Stimulated activated CD8-positive, alpha-beta memory T cell treated with anti-CD3 and anti-CD28 coated beads, Interleukin-7, amount 100 ng/mL, for 1 hour (primary cell): ENCODE measurements around the gene SRR.
"Not testable (repeated sequence)": the region's sequence is repeated elsewhere in the genome, so short reads cannot be mapped to it uniquely, and the experiment has no call there.

Experiments
- DNase-seq, 2 donors: peaks; one replicate each; pipeline ENCODE4 v3.0.0-alpha.2; 2020; ENCODE audit warnings: low read depth in 2 of 2

SRR gene, protein sequence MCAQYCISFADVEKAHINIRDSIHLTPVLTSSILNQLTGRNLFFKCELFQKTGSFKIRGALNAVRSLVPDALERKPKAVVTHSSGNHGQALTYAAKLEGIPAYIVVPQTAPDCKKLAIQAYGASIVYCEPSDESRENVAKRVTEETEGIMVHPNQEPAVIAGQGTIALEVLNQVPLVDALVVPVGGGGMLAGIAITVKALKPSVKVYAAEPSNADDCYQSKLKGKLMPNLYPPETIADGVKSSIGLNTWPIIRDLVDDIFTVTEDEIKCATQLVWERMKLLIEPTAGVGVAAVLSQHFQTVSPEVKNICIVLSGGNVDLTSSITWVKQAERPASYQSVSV

DNA sequence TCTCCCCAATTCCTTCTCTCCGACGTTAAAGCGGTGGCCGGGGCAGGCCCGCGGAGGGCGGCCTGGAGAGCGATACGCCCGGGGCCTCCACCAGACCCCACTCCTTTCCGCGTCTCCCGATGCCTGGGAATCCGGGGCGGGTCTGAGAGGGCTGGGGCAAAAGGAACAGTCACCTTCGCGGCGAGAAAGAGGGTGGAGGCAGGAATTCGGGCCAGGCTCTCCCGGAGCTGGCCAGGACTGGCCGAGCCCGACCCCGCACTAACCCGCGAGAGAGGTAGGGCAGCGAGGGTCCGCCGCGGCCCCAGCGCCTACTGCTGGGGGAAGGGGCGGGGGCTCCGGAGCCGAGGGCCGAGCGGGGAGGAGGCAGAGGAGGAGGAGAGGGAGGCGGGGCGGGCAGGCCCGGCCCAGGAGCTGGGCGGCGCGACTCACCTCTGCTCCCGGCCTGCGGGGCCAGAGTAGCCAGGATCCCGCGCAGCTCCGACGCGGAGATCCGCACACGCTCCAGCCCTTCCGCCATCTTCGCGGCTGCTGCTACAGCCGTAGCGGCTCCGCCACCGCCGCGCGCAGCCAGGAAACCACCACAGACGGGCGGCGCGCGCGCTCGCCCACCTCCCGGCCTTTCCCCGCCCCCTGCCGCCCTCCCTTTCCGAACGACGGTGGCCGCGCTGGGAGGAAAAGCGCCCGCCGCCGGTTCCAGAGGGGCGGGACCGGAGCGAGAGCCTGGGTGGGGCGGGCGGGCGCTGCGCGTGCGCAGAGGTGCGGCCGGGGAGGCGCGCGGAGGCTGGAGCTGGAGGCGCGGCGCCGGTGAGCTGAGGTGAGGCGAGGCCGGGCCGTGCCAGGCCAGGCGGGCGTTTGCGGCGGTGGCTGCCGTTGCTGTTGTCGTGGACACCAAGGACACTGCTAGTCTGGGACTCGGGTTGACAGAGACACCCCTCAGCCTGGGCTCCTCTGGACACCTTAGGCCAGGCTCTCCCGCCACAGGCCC is at the start of gene SRR, which contains the start of gene SMG6:
Gene SRR, plus strand, starts transcription at position 747 of the 985 bp plus-strand sequence. CDS start 11,611 bp downstream, outside the sequence.
Gene SMG6, minus strand, starts transcription at position 582 of the 985 bp plus-strand sequence. Its CDS starts 65 bp downstream, at position 517.
- DNase-seq, result peak; percentile 88

DNA sequence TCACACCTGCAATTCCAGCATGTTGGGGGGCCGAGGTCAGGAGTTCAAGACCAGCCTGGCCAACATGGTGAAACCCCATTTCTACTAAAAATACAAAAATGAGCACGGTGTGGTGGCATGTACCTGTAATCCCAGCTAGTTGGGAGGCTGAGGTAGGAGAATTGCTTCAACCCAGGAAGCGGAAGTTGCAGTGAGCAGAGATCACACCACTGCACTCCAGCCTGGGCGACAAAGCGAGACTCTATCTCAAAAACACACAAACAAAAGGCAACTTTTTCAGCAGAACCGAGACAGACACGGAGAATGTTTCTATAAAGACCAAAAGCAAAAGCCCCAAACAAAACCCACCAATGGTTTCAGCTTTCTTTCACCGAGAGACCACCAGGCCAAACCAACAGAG is 44.9 kb upstream of the SRR start:
- not testable (repeated sequence) for DNase-seq

DNA sequence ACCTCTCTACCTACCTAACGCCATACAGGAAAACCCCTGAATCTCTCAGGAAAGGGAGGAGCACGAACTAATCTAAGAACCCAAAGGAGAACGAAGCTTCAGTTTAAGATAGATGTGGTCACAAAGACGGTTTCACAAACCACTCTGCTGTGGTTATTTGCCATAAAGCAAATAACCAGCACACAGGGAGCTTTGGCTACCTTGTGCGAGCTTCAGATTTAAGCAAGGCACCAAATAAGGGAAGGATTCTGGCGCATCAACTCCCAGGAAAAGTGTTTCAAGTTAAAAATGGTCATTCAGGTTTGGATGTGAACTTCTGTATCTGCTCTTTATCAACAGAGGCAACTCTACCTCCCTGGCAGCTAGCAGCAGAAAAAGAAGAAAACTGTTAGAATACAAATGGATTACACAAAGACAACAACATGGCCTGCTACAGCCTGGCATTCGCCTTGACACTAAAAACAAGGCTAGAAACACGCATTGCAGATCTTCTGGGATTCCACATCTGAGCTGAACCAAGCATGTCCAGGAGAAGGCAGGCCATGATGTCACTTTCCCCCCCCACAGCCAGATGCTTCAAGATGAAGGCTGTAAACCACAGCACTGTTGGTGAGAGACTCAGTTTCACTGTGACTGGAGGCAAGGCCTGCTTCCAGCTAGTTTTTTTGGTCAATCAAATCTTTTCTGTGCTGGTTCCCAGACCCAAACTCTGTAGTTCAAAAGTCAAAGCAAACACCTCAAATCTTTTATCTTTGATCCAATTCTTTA is 43.8 kb upstream of the SRR start:
- DNase-seq, result peak in 1 of 2 donors; percentile 17

DNA sequence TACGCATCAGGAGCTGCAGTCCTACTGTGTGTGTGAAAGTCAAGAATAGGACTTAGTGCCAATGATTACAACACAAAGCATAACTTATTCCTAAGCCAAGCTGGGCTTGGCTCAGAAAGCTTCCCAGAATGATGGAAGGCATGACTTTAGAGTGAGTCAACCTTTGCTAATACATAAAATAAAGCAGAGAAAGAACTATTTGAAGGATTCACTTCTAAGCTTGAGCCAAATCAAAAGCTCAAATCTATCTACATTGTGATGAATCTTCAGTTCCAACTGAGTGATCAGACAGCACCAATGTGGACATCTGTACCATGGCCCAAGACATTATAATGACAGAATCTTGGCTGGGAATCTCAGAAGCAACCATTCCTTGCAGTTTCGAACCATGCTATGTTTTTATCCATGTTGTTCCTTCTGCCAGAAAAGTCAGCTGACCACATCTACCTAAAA is 41.6 kb upstream of the SRR start:
- no peak for DNase-seq

DNA sequence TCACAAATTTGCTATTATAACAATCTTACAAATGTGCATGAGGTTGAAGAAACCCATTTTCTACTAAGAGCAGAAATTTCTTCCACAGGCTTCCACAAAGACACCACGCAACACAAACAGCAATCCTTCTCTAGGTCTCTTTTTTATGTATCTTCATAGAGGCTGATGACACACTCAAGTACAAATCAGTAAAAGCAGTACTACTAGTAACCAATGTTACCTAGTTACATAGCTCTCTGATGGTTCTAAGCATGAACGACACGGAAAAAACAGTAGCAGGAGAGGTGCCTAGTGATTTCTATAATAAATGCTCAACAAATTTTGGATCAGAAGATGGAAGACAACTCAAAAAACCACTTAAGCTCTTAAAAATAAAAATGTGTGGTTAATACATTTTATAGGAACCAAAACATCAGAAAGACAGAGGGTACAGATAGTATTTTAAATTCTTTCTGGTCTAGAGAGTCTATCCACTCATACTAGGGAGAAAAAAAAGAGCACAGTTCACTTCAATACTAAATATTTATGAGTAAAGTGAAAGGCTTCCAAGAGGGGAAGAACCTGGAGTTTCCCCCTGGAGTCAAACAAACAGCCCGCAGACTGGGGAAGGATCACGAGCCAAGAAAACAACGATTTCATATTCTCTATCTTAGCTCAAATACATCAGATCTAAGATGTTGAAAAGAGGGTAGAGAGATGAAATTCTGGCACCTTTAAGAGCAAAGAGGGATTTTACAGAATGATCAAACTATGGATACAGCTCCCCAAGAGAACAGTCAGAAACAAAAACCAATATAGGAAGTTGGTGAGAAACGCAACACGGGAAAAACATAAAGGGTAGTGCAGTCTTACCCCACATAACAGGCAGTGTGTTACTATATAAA is 40.3 kb upstream of the SRR start:
- DNase-seq, result no peak

DNA sequence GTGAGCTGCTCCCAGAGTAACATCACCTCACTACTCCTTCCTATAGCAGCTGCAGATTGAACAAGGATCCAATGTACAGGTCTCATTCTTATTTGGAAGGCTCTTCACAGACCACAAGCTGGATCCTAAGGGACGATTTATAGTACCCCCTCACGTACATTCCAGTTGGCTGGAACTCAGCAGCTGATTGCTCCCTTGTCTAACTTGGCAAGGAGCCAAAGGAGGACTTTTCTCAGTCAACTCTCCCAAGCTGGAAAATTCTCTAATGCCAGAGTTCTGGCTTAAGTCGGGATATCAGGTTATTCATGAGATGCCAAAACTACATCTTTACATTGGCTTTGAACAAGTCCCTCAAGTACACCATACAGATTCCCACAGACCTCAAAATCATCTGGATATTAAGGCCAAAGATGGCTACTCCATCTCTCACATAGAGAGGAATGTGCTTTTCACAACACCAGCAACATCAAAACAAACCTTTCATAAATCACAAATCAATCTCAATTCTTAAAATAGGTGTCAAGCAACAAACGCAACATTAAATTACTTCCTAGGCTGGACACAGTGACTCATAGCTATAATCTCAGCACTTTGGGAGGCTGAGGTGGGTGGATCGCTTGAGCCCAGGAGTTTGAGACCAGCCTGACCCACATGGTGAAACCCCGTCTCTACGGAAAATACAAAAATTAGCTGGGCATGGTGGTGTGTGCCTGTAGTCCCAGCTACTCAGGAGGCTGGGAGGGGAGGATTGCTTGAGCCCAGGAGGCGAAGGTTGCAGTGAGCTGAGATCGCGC is 39.5 kb upstream of the SRR start:
- no peak for DNase-seq

DNA sequence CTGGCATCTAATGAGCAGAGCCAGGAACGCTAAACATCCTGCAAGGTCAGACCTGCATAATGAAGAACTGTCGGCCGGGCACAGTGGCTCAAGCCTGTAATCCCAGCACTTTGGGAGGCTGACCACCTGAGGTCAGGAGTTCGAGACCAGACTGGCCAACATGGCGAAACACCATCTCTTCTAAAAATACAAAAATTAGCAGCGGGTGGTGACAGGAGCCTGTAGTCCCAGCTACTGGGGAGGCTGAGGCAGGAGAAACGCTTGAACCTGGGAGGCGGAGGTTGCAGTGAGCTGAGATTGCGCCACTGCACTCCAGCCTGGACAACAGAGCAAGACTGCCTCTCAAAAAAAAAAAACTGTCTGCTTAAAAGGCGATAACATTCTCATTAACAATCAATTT is 38.6 kb upstream of the SRR start:
- DNase-seq, result not testable (repeated sequence)

DNA sequence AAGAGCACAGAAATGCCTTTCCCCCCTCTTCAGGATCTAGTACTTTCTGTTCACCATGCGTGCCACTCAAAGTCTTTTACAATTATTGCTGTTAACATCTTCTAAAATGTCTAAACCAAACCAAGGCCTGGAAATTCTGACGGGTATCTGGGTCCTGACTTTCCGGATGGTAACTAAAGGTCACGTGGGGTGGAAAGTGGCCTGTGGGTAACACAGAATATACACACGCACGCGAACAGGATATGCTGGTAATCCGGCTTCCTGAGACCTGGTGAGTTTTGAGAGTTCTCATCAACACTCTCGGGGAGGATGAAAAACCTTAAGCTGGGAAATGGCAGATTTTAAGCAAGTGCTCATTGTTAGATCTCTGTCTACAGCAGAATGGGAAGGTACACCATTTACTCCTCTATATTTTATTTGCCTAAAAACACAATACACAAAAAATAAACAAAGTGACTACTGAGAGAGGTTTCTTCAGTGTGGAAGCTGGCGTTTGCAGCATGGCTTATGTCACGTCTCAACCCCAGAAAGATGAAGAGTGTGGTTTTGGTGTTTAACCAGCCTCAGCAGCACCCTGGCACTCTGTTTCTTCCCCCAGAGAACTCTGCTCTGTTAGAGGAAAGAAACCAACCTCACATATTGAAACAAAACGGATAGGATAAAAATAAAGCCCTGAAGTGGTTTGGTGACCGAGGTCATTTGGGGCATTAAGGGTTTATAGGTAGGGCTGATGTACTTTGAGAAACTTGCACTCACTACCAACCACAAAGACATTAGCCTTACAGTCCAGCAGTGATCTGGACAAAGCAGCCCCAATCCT is 37.5 kb upstream of the SRR start:
- peak; percentile 64 to 74 for DNase-seq

DNA sequence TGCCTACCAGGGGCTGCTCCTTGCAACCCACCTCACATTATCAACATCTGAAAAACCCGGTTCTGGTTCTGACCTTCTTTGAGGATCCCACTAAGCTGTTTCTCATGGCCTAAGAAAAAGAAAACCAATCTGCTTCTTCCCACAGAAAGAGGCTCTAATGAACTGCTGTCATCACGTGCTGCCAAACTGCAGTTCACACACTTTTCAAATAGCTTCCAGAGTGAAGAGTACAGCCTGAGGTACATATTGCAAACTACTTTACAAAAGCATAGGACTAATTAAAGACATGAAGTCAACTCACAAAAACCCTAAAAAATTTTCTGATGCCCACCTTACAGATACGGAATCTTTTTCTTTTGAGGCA is 36.9 kb upstream of the SRR start:
- no peak for DNase-seq

DNA sequence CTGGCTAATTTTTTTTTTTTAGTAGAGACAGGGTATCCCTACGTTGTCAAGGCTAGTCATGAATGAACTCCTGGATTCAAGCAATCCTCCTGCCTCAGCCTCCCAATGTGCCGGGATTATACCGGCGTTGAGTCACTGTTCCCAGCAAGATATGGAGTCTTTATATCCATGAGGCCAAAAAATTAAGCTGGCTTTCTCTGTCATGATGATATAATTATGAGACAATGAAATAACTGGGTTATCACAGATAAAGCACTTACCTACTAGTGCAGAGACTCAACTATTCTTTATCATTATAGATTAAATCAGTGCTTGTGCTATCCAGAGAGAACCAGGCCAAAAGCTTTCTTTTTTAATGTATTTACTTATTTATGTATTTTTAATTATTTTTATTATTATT is 36.4 kb upstream of the SRR start:
- no peak for DNase-seq

DNA sequence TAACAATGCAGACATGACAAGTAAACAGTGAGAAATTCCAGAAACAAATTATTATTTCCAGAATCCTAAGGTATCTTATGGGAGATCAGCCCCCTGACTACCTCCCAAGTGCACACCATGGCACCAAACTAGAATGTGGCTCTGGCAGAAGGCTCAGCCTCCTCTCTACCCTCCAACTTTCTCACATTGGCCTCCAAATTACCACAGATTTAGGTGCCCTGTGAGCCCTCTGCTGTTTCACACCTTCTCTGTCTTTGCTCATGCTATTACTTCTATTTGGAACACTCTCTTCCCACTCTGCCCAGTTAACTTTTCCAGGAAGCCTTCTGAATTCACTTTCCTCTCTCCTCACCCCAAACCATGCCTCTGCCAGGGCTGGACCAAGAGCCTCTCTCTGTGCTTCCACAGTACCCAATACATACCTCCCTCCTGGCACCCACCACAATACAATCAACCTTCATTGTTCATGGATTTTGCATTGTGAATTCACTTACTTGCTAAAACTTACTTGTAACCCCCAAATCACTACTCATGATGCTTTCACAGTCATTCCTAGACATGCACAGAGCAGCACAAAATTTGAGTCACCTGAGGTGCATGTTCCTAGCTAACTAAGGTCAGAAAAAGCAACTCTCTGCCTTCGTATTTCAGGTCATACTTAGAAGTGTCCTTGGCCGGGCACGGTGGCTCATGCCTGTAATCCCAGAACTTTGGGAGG is 31.6 kb upstream of the SRR start:
- DNase-seq, result no peak

DNA sequence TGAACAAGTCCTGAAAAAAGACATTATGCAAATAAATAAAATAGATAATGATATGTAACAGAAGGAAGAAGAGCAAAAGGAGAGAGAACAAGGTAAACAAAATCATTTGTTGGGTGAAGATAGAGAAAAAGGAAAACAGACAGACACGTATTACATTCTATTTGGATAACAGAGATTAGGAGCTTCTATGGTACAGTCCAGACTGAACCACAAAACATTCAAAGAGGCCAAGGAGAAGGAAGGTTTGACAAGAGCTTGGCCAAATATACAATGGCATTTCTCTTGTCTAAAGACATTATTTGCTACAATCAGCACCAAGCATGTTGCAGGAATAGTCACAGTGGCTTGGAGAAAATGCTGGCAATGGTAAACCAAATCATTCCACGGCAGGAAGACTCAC is 29.3 kb upstream of the SRR start:
- DNase-seq, result no peak

DNA sequence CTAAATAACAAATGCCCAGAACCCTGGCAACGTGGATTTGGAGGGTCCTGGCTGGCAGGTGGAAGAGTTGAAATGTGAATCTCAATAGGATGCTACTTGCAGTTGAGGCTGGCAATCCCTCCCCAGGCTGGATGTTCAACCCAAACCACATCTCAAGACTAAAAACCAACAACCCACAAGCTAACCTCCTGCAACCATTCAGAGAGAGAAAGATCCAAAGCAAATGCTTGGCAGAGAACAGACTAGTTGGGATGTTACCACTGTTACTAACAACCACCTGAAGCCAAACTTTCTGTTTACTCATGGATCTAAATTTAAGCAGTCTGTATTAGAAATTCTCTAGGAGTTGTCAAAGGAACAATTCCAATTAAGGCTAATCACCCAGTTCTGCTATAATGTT is 28.0 kb upstream of the SRR start:
- no peak for DNase-seq

DNA sequence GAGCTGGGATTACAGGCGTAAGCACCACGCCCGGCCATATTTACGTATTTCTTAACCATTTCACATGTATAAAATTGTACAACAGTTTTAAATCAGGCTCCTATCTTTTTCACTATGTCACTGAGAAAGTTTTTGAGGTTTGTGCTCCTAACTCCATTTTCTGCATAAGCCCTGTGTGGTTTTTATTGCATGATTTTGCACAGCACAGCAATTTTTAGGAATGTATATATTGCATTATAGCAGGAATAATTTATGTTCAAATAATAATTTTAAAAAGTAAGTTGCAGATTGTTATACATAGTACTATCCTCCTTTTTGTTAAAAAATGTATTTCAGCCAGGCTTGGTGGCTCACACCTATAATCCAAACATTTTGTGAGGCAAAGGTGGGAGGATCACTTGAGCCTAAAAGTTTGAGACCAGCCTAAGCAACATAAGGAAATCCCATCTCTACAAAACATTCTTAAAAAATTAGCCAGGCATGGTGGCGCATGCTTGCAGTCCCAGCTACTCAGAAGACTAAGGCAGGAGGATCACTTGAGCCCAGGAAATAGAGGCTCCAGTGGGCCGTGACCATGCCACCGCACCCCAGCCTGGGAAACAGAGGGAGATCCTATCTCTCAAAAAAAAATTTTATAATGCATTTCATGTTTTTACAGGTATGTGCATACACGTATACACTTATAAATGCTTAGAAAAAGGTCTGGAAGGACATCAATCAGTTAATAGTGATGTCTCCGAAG is 26.1 kb upstream of the SRR start:
- DNase-seq, result no peak

DNA sequence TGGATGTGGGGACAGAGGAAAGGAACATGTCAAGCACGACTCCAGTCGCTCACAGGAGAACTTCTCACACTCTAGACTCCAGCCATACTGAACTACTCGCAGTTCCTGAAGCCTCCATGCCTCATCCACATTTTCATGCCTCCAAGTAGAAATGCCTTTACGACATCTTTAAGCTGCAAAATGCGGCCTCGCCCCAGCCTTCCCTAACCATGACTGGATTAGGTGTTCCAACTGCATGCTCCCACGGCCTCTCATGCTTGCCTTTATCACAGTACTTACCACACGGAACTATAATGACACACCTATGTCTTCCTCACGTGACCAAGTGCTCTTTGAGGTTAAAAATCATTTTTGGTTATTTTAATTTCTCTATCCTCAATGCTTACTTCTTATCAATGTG is 24.0 kb upstream of the SRR start:
- no peak for DNase-seq

DNA sequence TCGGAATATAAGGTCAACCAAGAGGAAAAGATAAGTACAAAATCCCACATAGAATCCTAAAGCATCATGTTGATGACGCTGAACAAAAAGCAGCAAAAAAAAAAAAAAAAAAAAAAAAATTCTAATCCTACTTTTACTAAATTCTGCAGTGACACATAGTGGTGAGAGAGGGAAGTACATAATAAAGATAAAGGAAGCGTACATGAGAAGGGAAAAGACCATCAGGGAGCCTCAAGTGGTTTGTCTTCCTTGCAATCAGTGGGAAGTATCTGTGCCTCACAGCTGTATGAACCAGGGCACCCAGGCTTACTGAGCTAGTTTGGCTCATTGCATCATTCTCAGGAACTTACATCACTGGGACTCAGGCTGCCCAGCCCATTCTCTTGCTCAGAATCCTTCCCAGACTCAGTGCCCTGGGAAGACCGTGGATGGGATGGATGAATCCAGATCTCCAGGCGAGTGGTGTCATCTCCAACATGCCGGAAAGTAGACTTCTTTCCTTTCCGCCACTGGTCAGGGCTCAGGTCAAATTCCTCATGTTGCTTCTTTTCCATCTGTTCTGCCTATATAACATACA is 21.4 kb upstream of the SRR start:
- DNase-seq, result no peak

DNA sequence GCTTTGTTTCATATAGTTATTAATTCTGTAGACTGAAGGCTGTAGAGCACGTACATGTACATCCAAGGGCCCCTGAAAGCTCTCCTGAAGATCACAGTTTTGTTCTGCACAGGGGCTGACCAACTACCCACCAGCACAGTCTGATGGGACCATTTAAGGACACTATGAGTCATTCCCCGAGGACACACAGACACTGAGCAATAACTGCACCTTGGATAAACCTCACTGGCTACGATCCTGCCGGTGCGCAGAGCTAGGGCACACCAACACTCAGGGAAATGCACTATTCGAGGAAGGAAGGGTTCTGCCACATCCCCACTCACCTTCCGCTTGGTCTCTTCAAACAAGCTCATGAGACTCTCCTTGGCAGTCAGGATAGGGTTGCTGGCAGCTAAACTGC is 20.4 kb upstream of the SRR start:
- no peak for DNase-seq
